Caco-2 (cell line): ENCODE results near the gene RAB3IL1. TPM values are rescaled to one million over a fixed set of nuclear protein-coding genes. Genes with fewer than 3 reads are reported as not detected.

Experiments used
- BruUV-seq: library from RNA; stranded (reverse); fragments of 400-500 nt; replicated peaks from 2 replicates; lab custom pipeline; 2021; lab: Mats Ljungman, UMichigan
- CTCF ChIA-PET: fragments of 300-600 bp; sonication (Branson Sonifier 250); formaldehyde crosslinking; loops from one replicate; lab custom pipeline; 2022; ENCODE audit warnings: antibody characterized with exemption; lab: Charles Lee
- POLR2A ChIA-PET: fragments of 300-600 bp; sonication (Branson Sonifier 250); formaldehyde crosslinking; loops from one replicate; lab custom pipeline; 2022; ENCODE audit warnings: antibody characterized with exemption; lab: Charles Lee
- DNase-seq, 2 experiments: peaks; one replicate each; pipeline versions ENCODE4 v3.0.0 to v3.0.0-alpha.2; 2020 to 2022
- H3K27me3 ChIP-seq: replicated peaks from 2 replicates; pipeline ENCODE4 v1.6.0; 2011; ENCODE audit warnings: low read length; ENCODE audit not compliant: control insufficient read depth, insufficient read depth
- H3K36me3 ChIP-seq: 2 replicates; pipeline ENCODE4 v1.5.1; 2011; ENCODE audit warnings: low read length; ENCODE audit not compliant: control insufficient read depth, insufficient read depth
- H3K4me1 ChIP-seq: fragments of 250-450 bp; sonication (Bioruptor Pico); 2 replicates; pipeline ENCODE4 v1.5.1; 2020; ENCODE audit warnings: mild to moderate bottlenecking
- H3K4me3 ChIP-seq: 2 replicates; pipeline ENCODE4 v1.5.1; 2011; ENCODE audit warnings: low read depth, mild to moderate bottlenecking, control low read depth, low read length
- H3K9me3 ChIP-seq: fragments of 250-450 bp; sonication (Bioruptor Pico); 2 replicates; pipeline ENCODE4 v1.5.1; 2020; ENCODE audit warnings: mild to moderate bottlenecking, moderate library complexity
- H3K27ac Mint-ChIP-seq: one replicate; pipeline ENCODE4 v1.8.0; 2022; ENCODE audit warnings: mixed read lengths; ENCODE audit not compliant: unreplicated experiment
- H3K27me3 Mint-ChIP-seq: one replicate; pipeline ENCODE4 v1.8.0; 2022; ENCODE audit warnings: mixed read lengths; ENCODE audit not compliant: insufficient read depth, unreplicated experiment
- H3K36me3 Mint-ChIP-seq: one replicate; pipeline ENCODE4 v1.8.0; 2022; ENCODE audit warnings: mild to moderate bottlenecking, mixed read lengths; ENCODE audit not compliant: insufficient read depth, unreplicated experiment
- H3K4me1 Mint-ChIP-seq: one replicate; pipeline ENCODE4 v1.8.0; 2022; ENCODE audit warnings: low read depth, mixed read lengths; ENCODE audit not compliant: unreplicated experiment
- H3K4me3 Mint-ChIP-seq: one replicate; pipeline ENCODE4 v1.8.0; 2022; ENCODE audit warnings: mild to moderate bottlenecking, moderate library complexity, mixed read lengths; ENCODE audit not compliant: unreplicated experiment
- H3K9me3 Mint-ChIP-seq: one replicate; pipeline ENCODE4 v1.8.0; 2022; ENCODE audit warnings: mixed read lengths; ENCODE audit not compliant: unreplicated experiment
- CTCF ChIP-seq, 2 experiments: fragments of 200-600 bp in 1 of 2; IDR thresholded peaks; 1 replicate in 1 of 2; 2 replicates in 1 of 2; pipeline versions ENCODE4 v1.5.1 to v1.8.0; 2011 to 2022; ENCODE audit warnings: antibody characterized with exemption in 1 of 2, control low read depth in 1 of 2, inconsistent platforms in 1 of 2, low read depth in 1 of 2, low read length in 1 of 2, mild to moderate bottlenecking in 1 of 2, moderate library complexity in 1 of 2; ENCODE audit not compliant: insufficient read depth in 1 of 2, severe bottlenecking in 1 of 2, unreplicated experiment in 1 of 2
- intact Hi-C: fragments of 100-400 bp; cut with micrococcal nuclease; formaldehyde crosslinking; loops from one replicate; pipeline ENCODE4 v1.10.0; 2022; ENCODE audit not compliant: unreplicated experiment
- microRNA-seq: library from miRNA; unstranded; fragments of <30 nt; microRNA quantifications from one replicate; pipeline ENCODE4 v1.2.0, GENCODE V29; 2022
- total RNA-seq: library from RNA; stranded (reverse); gene quantifications from 2 replicates; pipeline ENCODE4 v1.2.3, GENCODE V29; 2022

The RAB3IL1 gene
- total RNA-seq, 1 experiment from 2014 or later: 10.6 TPM

DNA sequence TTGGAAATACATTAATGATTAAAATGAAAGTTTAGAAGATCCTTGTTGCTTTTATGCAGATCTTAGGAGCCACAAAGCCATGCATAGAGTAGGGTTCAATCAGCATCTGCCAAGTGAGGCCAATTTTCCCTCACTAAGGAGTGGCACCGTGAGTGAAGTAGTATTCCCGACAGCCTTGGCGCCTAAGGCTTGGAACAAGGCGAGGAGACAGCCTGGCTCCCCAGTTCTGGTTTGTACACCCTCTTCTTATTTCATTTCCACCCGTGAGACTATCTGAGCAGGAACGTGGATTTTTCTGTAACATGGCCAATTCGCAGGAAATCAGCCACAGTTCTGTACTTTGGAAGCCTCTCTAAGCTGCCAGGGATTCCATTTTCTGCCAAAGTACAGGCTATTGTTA is 66.7 kb downstream of the RAB3IL1 start:
- Mint-ChIP-seq H3K4me1 (no peaks in the 10 kb centered on the region), H3K9me3 (no peaks in the 10 kb centered on the region), H3K27ac (no peak overlapping the region), H3K36me3 (no peaks in the 10 kb centered on the region), H3K27me3 (no peaks in the 10 kb centered on the region), H3K4me3 (no peak overlapping the region)
- H3K4me1 ChIP-seq: no peaks in the 10 kb centered on the region
- CTCF ChIA-PET: interaction anchor here (1.1 kb wide), 1 partner anchor 48 kb away, joined by 3 read pairs; no protein-coding TSS in a partner anchor
- intact Hi-C loops: no loop called here
- no peak for TF ChIP-seq CTCF (IDR thresholded peaks at IDR 0.05; ENCODE audit: insufficient read depth in 1 of 2, low read depth in 1 of 2, low read length in 1 of 2, severe bottlenecking in 1 of 2, unreplicated experiment in 1 of 2)
- H3K9me3 ChIP-seq: no peaks in the 10 kb centered on the region
- BruUV-seq: no TSS peak
- H3K27me3 ChIP-seq: no peaks in the 10 kb centered on the region
- DNase-seq: no peak
- POLR2A ChIA-PET: no interaction called here
- no peak overlapping the region for H3K4me3 ChIP-seq
- peaks cover 1% of the 10 kb centered on the region; the same call in 1 of the 2 replicates for H3K36me3 ChIP-seq

GRCh38 chr11:61848631-61849030 is 68.7 kb downstream of the RAB3IL1 start:
- no peaks in the 10 kb centered on the region for H3K9me3 Mint-ChIP-seq
- POLR2A ChIA-PET: no interaction called here
- no peaks in the 10 kb centered on the region for H3K9me3 ChIP-seq
- no peak overlapping the region for H3K4me3 ChIP-seq
- H3K4me1 ChIP-seq: no peaks in the 10 kb centered on the region
- intact Hi-C loops: no loop called here
- no peak overlapping the region for H3K27ac Mint-ChIP-seq
- no peak overlapping the region for H3K4me3 Mint-ChIP-seq
- CTCF ChIA-PET: interaction anchor here (0.6 to 0.8 kb wide), 2 partner anchors 51 to 323 kb away, joined by 3 read pairs; no protein-coding TSS in a partner anchor
- no peaks in the 10 kb centered on the region for H3K27me3 ChIP-seq
- no peak for DNase-seq
- no peaks in the 10 kb centered on the region for H3K27me3 Mint-ChIP-seq
- no TSS peak for BruUV-seq
- no peaks in the 10 kb centered on the region for H3K4me1 Mint-ChIP-seq
- H3K36me3 Mint-ChIP-seq: no peaks in the 10 kb centered on the region
- TF ChIP-seq CTCF (IDR thresholded peaks at IDR 0.05; ENCODE audit: insufficient read depth in 1 of 2, low read depth in 1 of 2, low read length in 1 of 2, severe bottlenecking in 1 of 2, unreplicated experiment in 1 of 2): no peak
- peaks cover 1% of the 10 kb centered on the region; the same call in 1 of the 2 replicates for H3K36me3 ChIP-seq

GRCh38 chr11:61847914-61848581 is 69.3 kb downstream of the RAB3IL1 start:
- POLR2A ChIA-PET: no interaction called here
- BruUV-seq: no TSS peak

More at GRCh38 chr11:61847914-61848581, 69.3 kb downstream of the RAB3IL1 start:
- Histone ChIP-seq H3K4me3 (no peak overlapping the region), H3K27me3 (no peaks in the 10 kb centered on the region), H3K36me3 (peaks cover 1% of the 10 kb centered on the region; the same call in 1 of the 2 replicates), H3K4me1 (no peaks in the 10 kb centered on the region), H3K9me3 (no peaks in the 10 kb centered on the region)
- Mint-ChIP-seq H3K36me3 (peaks cover 6% of the 10 kb centered on the region), H3K27me3 (no peaks in the 10 kb centered on the region), H3K4me1 (no peaks in the 10 kb centered on the region), H3K4me3 (no peak overlapping the region), H3K27ac (no peak overlapping the region), H3K9me3 (no peaks in the 10 kb centered on the region)
- no peak for DNase-seq
- CTCF ChIA-PET: interaction anchor here (0.6 to 0.8 kb wide), 2 partner anchors 51 to 323 kb away, joined by 3 read pairs; no protein-coding TSS in a partner anchor
- intact Hi-C loops: no loop called here
- TF ChIP-seq CTCF (IDR thresholded peaks at IDR 0.05; ENCODE audit: insufficient read depth in 1 of 2, low read depth in 1 of 2, low read length in 1 of 2, severe bottlenecking in 1 of 2, unreplicated experiment in 1 of 2): no peak

Small RNA genes within 50 kb of the gene (microRNA-seq; reads per million reads assigned to microRNA genes)
- gene MIR6746: not detected

Other genes starting within 250 kb of the RAB3IL1 start
- gene DAGLA, start 237.2 kb downstream of the RAB3IL1 start, total RNA-seq: 9.4 and 9.5 TPM in 2 replicates
- gene MYRF, start 164.9 kb downstream of the RAB3IL1 start, total RNA-seq: 165 and 169 TPM in 2 replicates
- 190 and 197 TPM in 2 replicates for gene TMEM258, start 125.0 kb downstream of the RAB3IL1 start, total RNA-seq
- gene FEN1, start 124.7 kb downstream of the RAB3IL1 start, total RNA-seq: 83.4 and 86.1 TPM in 2 replicates
- 108 and 116 TPM in 2 replicates for gene FADS1, start 100.6 kb downstream of the RAB3IL1 start, total RNA-seq
- 30.6 and 36.3 TPM in 2 replicates for gene FADS2, start 89.3 kb downstream of the RAB3IL1 start, total RNA-seq
- gene FADS3, start 26.0 kb downstream of the RAB3IL1 start, total RNA-seq: 26.1 and 32.7 TPM in 2 replicates
- gene BEST1, start 32.8 kb upstream of the RAB3IL1 start, total RNA-seq: 4.7 and 6.7 TPM in 2 replicates
- gene FTH1, start 50.1 kb upstream of the RAB3IL1 start, total RNA-seq: 1,282 and 1,565 TPM in 2 replicates
- 101 and 110 TPM in 2 replicates for gene INCENP, start 206.4 kb upstream of the RAB3IL1 start, total RNA-seq